ENCODE measurements around the gene TMPRSS11E. TPM values are rescaled to one million over a fixed set of nuclear protein-coding genes. Genes with fewer than 3 reads are reported as not detected.

The TMPRSS11E gene
- total RNA-seq (2021): 2.3 and 3.3 TPM in 2 replicates
- long read RNA-seq, transcript TMPRSS11E-201 (10 exons, 2,136 nt): major isoform, 19 of 20 reads
- long read RNA-seq, partial matches to known transcripts: 0 of 20 reads
- long read RNA-seq, other reads (novel, unspliced or antisense): 1 of 20 reads

GRCh38 chr4:68447201-68447600, at the start of gene TMPRSS11E:
Gene TMPRSS11E (plus strand): TSS chr4:68447463. CDS start chr4:68447513, 50 bp downstream.
- Mint-ChIP-seq H3K36me3 (ENCODE audit: insufficient read depth in 1 of 3, low read depth in 3 of 3) (peaks cover 2 to 7% (median 6%) of the 10 kb centered on the region in 3 experiments; a peak in 3 of 7 replicates), H3K4me1 (peaks cover 53 to 56% of the 10 kb centered on the region in 2 experiments), H3K27ac (peak within 1 kb of the TSS in 1 of 3 experiments; percentile 23; a peak in 3 of 7 replicates), H3K27me3 (ENCODE audit: low read depth) (peaks cover 6% of the 10 kb centered on the region), H3K9me3 (no peaks in the 10 kb centered on the region; a peak in 1 of 5 replicates), H3K4me3 (no peak within 1 kb of the TSS)
- Histone ChIP-seq H3K4ac (ENCODE audit: low read depth, low read length) (no peak within 1 kb of the TSS), H2BK120ac (ENCODE audit: low read depth, low read length, poor library complexity, severe bottlenecking) (no peak within 1 kb of the TSS), H4K8ac (replicated peaks; ENCODE audit: insufficient read length, low read depth, low read length) (no peak within 1 kb of the TSS), H2AK5ac (ENCODE audit: insufficient read length, low read length) (no peak within 1 kb of the TSS), H3K18ac (ENCODE audit: insufficient read length, low read depth, low read length) (no peak within 1 kb of the TSS), H3K23ac (ENCODE audit: insufficient read length, low read depth, low read length) (no peak within 1 kb of the TSS), H2BK20ac (ENCODE audit: low read depth, low read length, poor library complexity, severe bottlenecking) (no peak within 1 kb of the TSS), H4K20me1 (ENCODE audit: control insufficient read depth, insufficient read depth, insufficient read length) (no peaks in the 10 kb centered on the region), H3K79me2 (ENCODE audit: insufficient read depth, low read length) (no peaks in the 10 kb centered on the region), H2BK15ac (ENCODE audit: low read depth, low read length) (no peak within 1 kb of the TSS), H3K9ac (ENCODE audit: extremely low read depth, insufficient read length, low read length) (no peak within 1 kb of the TSS), H2AFZ (ENCODE audit: low read length) (no peak within 1 kb of the TSS), H3K4me2 (ENCODE audit: insufficient read depth, insufficient read length, low read length) (no peak within 1 kb of the TSS), H3K79me1 (ENCODE audit: insufficient read depth, low read depth, low read length, poor library complexity, severe bottlenecking) (no peaks in the 10 kb centered on the region), H3K27me3 (ENCODE audit: insufficient read depth, low read length) (0 out of 2 replicates have a peak, but pooled peaks cover 2% of the 10 kb centered on the region), H3K56ac (ENCODE audit: insufficient read length, low read depth, low read length) (no peak within 1 kb of the TSS), H3K14ac (ENCODE audit: insufficient read depth, low read length) (no peak within 1 kb of the TSS), H3T11ph (ENCODE audit: low read length) (no peak within 1 kb of the TSS), H3K27ac (ENCODE audit: insufficient read length, low read depth, low read length) (no peak within 1 kb of the TSS), H4K5ac (ENCODE audit: insufficient read length, low read depth, low read length) (no peak within 1 kb of the TSS), H2BK12ac (ENCODE audit: insufficient read length, low read depth, low read length) (no peak within 1 kb of the TSS), H3K9me3 (ENCODE audit: control insufficient read depth, low read depth, low read length) (no peaks in the 10 kb centered on the region), H4K91ac (ENCODE audit: insufficient read length, low read depth, low read length) (no peak within 1 kb of the TSS), H3K4me1 (ENCODE audit: insufficient read depth, low read length) (peaks cover 8% of the 10 kb centered on the region; the same call in 1 of the 2 replicates), H3K23me2 (ENCODE audit: insufficient read length, low read depth, low read length, poor library complexity, severe bottlenecking) (no peaks in the 10 kb centered on the region), H2BK5ac (ENCODE audit: insufficient read length, low read length) (no peak within 1 kb of the TSS)
- DNase-seq: no peak
- WGBS (ENCODE audit: extremely low coverage, insufficient read length, low lambda C conversion rate): no CpG with 5 or more reads among the region's 3 CpGs
- TF ChIP-seq, protein P1, sequence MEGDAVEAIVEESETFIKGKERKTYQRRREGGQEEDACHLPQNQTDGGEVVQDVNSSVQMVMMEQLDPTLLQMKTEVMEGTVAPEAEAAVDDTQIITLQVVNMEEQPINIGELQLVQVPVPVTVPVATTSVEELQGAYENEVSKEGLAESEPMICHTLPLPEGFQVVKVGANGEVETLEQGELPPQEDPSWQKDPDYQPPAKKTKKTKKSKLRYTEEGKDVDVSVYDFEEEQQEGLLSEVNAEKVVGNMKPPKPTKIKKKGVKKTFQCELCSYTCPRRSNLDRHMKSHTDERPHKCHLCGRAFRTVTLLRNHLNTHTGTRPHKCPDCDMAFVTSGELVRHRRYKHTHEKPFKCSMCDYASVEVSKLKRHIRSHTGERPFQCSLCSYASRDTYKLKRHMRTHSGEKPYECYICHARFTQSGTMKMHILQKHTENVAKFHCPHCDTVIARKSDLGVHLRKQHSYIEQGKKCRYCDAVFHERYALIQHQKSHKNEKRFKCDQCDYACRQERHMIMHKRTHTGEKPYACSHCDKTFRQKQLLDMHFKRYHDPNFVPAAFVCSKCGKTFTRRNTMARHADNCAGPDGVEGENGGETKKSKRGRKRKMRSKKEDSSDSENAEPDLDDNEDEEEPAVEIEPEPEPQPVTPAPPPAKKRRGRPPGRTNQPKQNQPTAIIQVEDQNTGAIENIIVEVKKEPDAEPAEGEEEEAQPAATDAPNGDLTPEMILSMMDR (conservative IDR thresholded peaks at IDR 0.05): no peak

Data from H9 (cell line).